ENCODE measurements around the gene HSD17B12.

GRCh38 chr11:43708776-43709175, 28.2 kb downstream of the HSD17B12 start:
- TF ChIP-seq CTCF (IDR thresholded peaks at IDR 0.05; ENCODE audit: extremely low read depth in 1 of 2, insufficient read depth in 1 of 2, low read depth in 1 of 2, low read length in 2 of 2), result peak in 1 of 2 donors; percentile 28
- no peak for TF ChIP-seq POLR2A (IDR thresholded peaks at IDR 0.05; ENCODE audit: low read depth, low read length)
- no peak for TF ChIP-seq EZH2 (IDR thresholded peaks at IDR 0.05; ENCODE audit: borderline replicate concordance, low read depth, low read length, severe bottlenecking)

Measured in endothelial cell of umbilical vein (primary cell).